ENCODE data around the gene PPP1R3A. TPM values are rescaled to one million over a fixed set of nuclear protein-coding genes. Genes with fewer than 3 reads are reported as not detected.

Gene PPP1R3A
- total and polyA plus RNA-seq, 2 donors (not counting 1 experiment from before 2014, with no cell fraction given): not detected

DNA sequence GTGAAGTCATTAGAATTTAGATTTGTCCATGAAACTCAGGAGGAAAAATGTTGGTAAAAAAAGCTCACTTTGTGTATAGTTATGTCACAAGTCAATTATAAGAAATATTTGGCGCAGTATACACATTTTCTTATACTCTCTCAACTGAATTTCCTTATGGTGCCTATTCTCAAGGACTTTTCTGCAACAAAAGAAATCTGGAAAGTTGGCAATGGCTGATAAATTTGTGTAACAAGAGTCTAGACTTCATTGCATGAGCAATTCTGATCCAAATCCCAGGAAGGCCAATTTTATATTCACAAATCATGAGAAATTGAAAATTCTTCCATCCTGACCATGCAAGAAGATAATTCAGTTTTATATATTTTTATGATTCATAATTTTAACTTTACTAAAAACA, 35.7 kb downstream of the PPP1R3A start:
- Histone ChIP-seq H3K9me3 (ENCODE audit: control insufficient read depth, insufficient read depth, low read depth, low read length) (no peaks in the 10 kb centered on the region), H3K27ac (ENCODE audit: insufficient read depth, low read length) (no peak overlapping the region)

DNA sequence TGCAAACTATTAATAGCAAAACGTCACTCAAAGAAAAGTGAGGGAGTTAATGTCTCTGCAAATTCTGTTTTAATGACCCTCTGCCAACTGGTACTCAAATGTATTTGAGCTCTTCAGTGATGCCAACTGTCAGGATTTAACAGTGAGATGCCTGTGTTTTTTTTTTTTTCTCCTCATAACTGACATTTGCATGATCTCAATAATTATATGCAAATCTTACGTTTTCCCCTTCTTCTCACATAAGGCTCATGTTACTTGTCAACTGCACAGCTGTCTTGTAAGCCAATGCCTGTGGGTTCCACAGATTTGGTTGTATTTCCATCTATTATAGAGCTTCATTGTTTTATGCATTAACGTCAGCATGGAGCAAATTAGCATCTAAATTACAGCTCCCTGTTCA, 38.2 kb downstream of the PPP1R3A start:
- Histone ChIP-seq H3K27me3 (ENCODE audit: control insufficient read depth, insufficient read depth, low read length) (no peaks in the 10 kb centered on the region), H2AFZ (ENCODE audit: low read length) (no peak overlapping the region), H4K20me1 (ENCODE audit: control insufficient read depth, extremely low read depth, insufficient read depth, low read length) (no peaks in the 10 kb centered on the region), H3K4me1 (ENCODE audit: control insufficient read depth, extremely low read depth, insufficient read depth, low read length) (no peaks in the 10 kb centered on the region), H3K79me2 (ENCODE audit: control insufficient read depth, insufficient read depth, low read length) (no peaks in the 10 kb centered on the region), H3K36me3 (ENCODE audit: control insufficient read depth, insufficient read depth, low read length) (no peaks in the 10 kb centered on the region), H3K4me2 (ENCODE audit: extremely low read depth, insufficient read depth, low read length) (no peak overlapping the region), H3K9me3 (ENCODE audit: control insufficient read depth, insufficient read depth, low read depth, low read length) (no peaks in the 10 kb centered on the region), H3K27ac (ENCODE audit: insufficient read depth, low read length) (no peak overlapping the region), H3K9ac (ENCODE audit: insufficient read depth, low read length) (no peak overlapping the region), H3K4me3 (replicated peaks in 1 of 4; ENCODE audit: control extremely low read depth in 1 of 4, insufficient read depth in 1 of 4, low read depth in 3 of 4, low read length in 4 of 4) (no peak overlapping the region)
- TF ChIP-seq EZH2 (IDR thresholded peaks at IDR 0.05; ENCODE audit: low read length, missing control alignments): no peak
- TF ChIP-seq, protein P1, sequence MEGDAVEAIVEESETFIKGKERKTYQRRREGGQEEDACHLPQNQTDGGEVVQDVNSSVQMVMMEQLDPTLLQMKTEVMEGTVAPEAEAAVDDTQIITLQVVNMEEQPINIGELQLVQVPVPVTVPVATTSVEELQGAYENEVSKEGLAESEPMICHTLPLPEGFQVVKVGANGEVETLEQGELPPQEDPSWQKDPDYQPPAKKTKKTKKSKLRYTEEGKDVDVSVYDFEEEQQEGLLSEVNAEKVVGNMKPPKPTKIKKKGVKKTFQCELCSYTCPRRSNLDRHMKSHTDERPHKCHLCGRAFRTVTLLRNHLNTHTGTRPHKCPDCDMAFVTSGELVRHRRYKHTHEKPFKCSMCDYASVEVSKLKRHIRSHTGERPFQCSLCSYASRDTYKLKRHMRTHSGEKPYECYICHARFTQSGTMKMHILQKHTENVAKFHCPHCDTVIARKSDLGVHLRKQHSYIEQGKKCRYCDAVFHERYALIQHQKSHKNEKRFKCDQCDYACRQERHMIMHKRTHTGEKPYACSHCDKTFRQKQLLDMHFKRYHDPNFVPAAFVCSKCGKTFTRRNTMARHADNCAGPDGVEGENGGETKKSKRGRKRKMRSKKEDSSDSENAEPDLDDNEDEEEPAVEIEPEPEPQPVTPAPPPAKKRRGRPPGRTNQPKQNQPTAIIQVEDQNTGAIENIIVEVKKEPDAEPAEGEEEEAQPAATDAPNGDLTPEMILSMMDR (conservative IDR thresholded peaks at IDR 0.05 in 1 of 2, IDR thresholded peaks at IDR 0.05 in 1 of 2; ENCODE audit: low read depth in 1 of 2, low read length in 2 of 2): no peak
- DNase-seq (ENCODE audit: low read depth in 2 of 2): no peak

More for the DNA sequence above, 35.7 kb downstream of the PPP1R3A start:
- H3K27me3 ChIP-seq (ENCODE audit: control insufficient read depth, insufficient read depth, low read length): no peaks in the 10 kb centered on the region
- no peak overlapping the region for H2AFZ ChIP-seq (ENCODE audit: low read length)
- H3K79me2 ChIP-seq (ENCODE audit: control insufficient read depth, insufficient read depth, low read length): no peaks in the 10 kb centered on the region
- H3K9ac ChIP-seq (ENCODE audit: insufficient read depth, low read length): no peak overlapping the region
- no peak overlapping the region for H3K4me2 ChIP-seq (ENCODE audit: extremely low read depth, insufficient read depth, low read length)
- H3K4me3 ChIP-seq (replicated peaks in 1 of 4; ENCODE audit: control extremely low read depth in 1 of 4, insufficient read depth in 1 of 4, low read depth in 3 of 4, low read length in 4 of 4): no peak overlapping the region
- H3K36me3 ChIP-seq (ENCODE audit: control insufficient read depth, insufficient read depth, low read length): no peaks in the 10 kb centered on the region
- no peak for DNase-seq (ENCODE audit: low read depth in 2 of 2)
- H3K4me1 ChIP-seq (ENCODE audit: control insufficient read depth, extremely low read depth, insufficient read depth, low read length): no peaks in the 10 kb centered on the region
- TF ChIP-seq EZH2 (IDR thresholded peaks at IDR 0.05; ENCODE audit: low read length, missing control alignments): no peak
- TF ChIP-seq, protein P1 (conservative IDR thresholded peaks at IDR 0.05 in 1 of 2, IDR thresholded peaks at IDR 0.05 in 1 of 2; ENCODE audit: low read depth in 1 of 2, low read length in 2 of 2): no peak
- H4K20me1 ChIP-seq (ENCODE audit: control insufficient read depth, extremely low read depth, insufficient read depth, low read length): no peaks in the 10 kb centered on the region

DNA sequence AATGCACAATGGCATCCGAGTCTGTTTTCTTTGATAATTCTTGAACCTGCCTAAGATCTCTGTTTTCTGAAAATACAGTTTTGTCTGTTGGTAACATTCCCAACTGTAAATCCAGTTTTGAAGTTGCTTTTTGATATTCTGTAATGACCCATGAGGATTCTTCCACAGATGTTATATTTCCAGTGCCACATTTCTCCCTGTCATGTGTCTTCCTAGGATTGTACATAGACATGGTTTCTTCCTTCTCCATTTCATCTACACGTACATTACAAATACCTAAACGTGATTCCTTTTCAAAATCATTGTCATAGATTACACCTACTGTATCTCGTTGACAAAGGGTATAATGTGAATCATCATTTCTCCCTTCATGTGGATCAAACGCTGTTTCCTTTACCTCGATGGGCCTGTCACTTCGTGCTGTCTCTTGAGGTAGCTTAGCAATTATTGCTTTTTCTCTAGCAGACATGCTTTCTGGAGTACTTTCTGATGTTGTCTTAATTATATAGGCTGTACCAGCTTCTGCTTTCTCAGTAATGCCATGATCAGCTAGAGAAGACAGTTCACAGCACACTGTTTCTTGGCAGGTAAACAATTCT, 40.3 kb downstream of the PPP1R3A start:
- H3K9me3 ChIP-seq (ENCODE audit: control insufficient read depth, insufficient read depth, low read depth, low read length): no peaks in the 10 kb centered on the region
- H3K79me2 ChIP-seq (ENCODE audit: control insufficient read depth, insufficient read depth, low read length): no peaks in the 10 kb centered on the region
- H3K4me1 ChIP-seq (ENCODE audit: control insufficient read depth, extremely low read depth, insufficient read depth, low read length): no peaks in the 10 kb centered on the region
- TF ChIP-seq EZH2 (IDR thresholded peaks at IDR 0.05; ENCODE audit: low read length, missing control alignments): no peak
- TF ChIP-seq, protein P1 (conservative IDR thresholded peaks at IDR 0.05 in 1 of 2, IDR thresholded peaks at IDR 0.05 in 1 of 2; ENCODE audit: low read depth in 1 of 2, low read length in 2 of 2): no peak
- DNase-seq (ENCODE audit: low read depth in 2 of 2): no peak
- H3K4me3 ChIP-seq (replicated peaks in 1 of 4; ENCODE audit: control extremely low read depth in 1 of 4, insufficient read depth in 1 of 4, low read depth in 3 of 4, low read length in 4 of 4): no peak overlapping the region
- no peak overlapping the region for H3K4me2 ChIP-seq (ENCODE audit: extremely low read depth, insufficient read depth, low read length)
- H3K27me3 ChIP-seq (ENCODE audit: control insufficient read depth, insufficient read depth, low read length): no peaks in the 10 kb centered on the region
- H3K27ac ChIP-seq (ENCODE audit: insufficient read depth, low read length): no peak overlapping the region
- H3K36me3 ChIP-seq (ENCODE audit: control insufficient read depth, insufficient read depth, low read length): no peaks in the 10 kb centered on the region
- H2AFZ ChIP-seq (ENCODE audit: low read length): no peak overlapping the region
- H4K20me1 ChIP-seq (ENCODE audit: control insufficient read depth, extremely low read depth, insufficient read depth, low read length): no peaks in the 10 kb centered on the region
- no peak overlapping the region for H3K9ac ChIP-seq (ENCODE audit: insufficient read depth, low read length)
